SU-DHL-6 (cell line): ENCODE data around the gene FAAP100.

ENCODE experiments used
- EZH2phosphoT487 ChIP-seq: fragments of 200-600 bp; sonication (generic), shearing (Covaris generic); conservative IDR thresholded peaks from 2 replicates; pipeline ENCODE4 v1.6.1; 2018; ENCODE audit warnings: mild to moderate bottlenecking, antibody characterized with exemption, low read length, moderate library complexity, mixed read lengths
- TF ChIP-seq, protein P1 (sequence below): fragments of 200-600 bp; sonication (generic); IDR thresholded peaks from one replicate; pipeline ENCODE4 v1.5.1; 2017; ENCODE audit warnings: antibody characterized with exemption, mild to moderate bottlenecking, low read length, moderate library complexity; ENCODE audit not compliant: insufficient read depth, poor library complexity, severe bottlenecking

DNA sequence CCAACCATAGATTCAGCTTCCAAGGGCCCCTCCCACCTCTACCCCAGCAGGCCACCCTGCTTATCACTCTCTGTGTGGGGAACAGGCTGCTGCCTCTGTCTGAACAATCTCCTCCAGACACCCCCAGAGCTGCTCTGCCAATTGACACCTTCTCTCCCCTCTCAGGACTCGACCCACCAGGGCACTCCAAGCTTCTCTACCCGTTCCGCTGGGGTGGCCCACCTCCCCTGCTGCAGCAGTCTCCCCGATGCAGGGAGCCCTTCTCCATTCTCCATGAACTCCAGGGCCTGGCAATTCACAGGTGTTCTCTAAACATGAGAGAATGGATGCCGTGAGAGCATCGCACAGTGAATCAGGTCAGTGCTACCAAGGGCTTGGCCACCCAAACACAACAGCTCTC, 28.3 kb upstream of the FAAP100 start:
- TF ChIP-seq, protein P1, sequence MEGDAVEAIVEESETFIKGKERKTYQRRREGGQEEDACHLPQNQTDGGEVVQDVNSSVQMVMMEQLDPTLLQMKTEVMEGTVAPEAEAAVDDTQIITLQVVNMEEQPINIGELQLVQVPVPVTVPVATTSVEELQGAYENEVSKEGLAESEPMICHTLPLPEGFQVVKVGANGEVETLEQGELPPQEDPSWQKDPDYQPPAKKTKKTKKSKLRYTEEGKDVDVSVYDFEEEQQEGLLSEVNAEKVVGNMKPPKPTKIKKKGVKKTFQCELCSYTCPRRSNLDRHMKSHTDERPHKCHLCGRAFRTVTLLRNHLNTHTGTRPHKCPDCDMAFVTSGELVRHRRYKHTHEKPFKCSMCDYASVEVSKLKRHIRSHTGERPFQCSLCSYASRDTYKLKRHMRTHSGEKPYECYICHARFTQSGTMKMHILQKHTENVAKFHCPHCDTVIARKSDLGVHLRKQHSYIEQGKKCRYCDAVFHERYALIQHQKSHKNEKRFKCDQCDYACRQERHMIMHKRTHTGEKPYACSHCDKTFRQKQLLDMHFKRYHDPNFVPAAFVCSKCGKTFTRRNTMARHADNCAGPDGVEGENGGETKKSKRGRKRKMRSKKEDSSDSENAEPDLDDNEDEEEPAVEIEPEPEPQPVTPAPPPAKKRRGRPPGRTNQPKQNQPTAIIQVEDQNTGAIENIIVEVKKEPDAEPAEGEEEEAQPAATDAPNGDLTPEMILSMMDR = no peak
- TF ChIP-seq EZH2phosphoT487 = no peak
